ENCODE results near the gene CELF6.

CELF6 gene

GRCh38 chr15:72271895-72272212 is 48.1 kb downstream of the CELF6 start:
- peak; percentile 41 for DNase-seq (ENCODE audit: low read depth)

DNA sequence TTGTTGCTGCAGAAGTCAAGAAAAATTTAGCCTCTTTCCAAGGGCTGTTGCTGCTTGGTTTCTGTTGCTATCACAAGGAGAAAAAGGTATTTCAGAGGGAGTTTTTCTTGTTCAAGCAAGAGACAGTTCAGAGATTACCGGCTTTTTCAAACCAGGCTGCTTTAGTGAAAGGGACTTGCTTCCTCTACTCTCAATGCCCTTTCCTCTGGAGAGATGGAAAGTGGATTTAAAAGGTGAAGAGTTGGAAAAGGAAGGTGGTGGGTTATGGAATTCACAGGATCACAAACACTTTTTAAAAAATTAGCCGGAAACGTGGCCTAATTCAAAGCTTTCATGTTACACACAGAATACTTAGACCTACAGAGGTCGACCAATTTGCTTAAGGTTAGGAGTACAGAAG is 48.7 kb downstream of the CELF6 start:
- DNase-seq (ENCODE audit: low read depth) = no peak

DNA sequence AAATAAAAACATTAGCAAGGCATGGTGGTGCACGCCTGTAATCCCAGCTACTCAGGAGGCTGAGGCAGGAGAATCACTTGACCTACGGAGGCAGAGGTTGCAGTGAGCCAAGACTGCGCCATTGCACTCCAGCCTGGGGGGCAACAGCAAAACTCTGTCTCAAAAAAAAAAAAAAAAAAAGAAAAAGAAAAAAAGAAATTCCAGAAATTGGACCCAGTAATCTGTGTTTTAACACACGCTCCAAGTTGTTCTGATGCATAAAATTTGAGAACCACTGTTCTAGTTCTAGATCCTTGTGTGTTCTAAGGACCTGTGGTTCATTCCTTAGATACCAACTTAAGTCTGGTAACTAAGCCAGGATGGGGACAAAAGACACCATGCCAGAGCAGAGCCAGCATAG is 50.2 kb downstream of the CELF6 start:
- DNase-seq (ENCODE audit: low read depth) = no peak

- DNase-seq (ENCODE audit: low read depth) = no peak
Observed at GRCh38 chr15:72265031-72265430, 54.9 kb downstream of the CELF6 start.

- no peak for DNase-seq (ENCODE audit: low read depth)
Observed at GRCh38 chr15:72252663-72253299, 67.2 kb downstream of the CELF6 start.

DNA sequence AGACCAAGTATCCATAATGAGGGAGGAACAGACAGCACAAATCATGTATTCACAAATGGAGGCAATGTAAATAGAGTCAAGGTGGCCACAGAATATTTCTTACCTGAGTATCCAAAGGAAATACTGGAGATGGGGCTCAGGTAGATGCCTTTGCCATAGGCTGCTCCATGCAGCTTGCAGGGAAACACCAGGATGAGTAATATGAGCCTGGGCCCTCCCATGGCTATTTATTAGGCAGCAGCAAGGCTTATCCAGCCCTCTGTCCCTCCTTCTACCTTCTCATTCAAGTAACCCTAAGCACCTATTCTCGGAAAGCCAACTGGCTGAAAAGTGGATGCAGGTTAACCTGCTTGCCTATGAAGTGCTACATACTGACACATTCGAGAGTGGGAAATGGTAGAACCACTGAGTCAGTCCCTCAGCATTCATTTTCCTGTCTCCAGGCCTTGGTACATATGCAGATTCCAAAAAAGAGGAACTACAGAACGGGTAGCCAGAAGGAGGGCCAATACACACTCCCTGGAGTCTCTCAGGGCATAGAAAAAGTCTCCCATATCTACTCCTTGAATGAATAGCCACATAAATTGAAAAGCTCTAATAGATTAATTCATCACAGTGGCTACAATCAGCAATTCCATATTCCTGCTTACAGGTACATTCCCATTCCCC is 70.7 kb downstream of the CELF6 start:
- no peak for DNase-seq (ENCODE audit: low read depth)

- peak; percentile 11 for DNase-seq (ENCODE audit: low read depth)
Observed at GRCh38 chr15:72248514-72248913, 71.4 kb downstream of the CELF6 start.

DNA sequence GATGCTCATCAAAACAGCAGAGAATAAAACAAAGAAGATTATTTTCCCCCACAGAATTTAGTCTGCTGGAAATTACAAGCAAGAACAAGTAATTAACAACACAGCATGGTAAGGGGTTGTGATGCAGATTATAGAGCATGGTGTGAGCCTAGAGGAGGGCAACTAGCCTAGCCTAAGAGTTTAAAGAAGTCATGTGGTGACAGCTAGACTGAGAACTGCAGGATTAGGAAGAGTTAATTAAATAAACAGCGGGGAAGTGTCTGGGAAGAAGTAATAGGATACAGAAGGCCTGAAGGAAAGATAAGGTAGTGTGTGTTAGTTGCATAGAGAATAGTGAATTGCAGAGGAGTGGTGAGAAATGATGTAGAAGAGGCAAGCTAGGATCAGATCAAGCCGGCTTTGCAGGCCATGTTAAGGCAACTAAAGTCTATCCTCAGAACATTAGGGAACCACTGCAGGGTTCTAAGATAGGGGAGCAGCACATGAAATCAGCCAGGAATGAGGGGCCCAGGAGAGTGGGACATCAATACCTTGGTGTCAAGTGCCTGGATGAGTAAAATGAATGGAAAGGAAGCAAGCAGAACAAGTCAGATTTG is 77.1 kb downstream of the CELF6 start:
- DNase-seq (ENCODE audit: low read depth) = no peak

DNA sequence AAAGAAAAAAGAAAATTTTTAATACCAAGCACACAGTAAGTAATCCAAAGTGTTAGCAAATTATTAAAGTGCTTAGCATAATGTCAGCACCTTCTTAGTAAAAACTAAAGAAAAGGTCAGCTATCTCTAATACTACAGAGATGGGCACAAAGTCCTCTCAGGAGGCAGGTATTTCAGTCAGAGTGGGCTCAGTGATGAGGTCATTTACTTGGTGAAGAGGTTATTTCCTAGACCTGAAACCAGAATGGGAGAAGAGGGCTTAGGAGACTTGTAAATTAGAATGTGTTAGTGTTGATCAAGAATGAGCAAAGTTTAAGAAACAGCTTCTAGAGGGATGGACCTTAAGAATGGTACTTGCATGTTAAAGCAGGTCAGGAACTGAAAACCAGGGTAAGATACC is 80.3 kb downstream of the CELF6 start:
- no peak for DNase-seq (ENCODE audit: low read depth)

- DNase-seq (ENCODE audit: low read depth) = no peak
Observed at GRCh38 chr15:72238586-72238985, 81.4 kb downstream of the CELF6 start.

- peak; percentile 33 for DNase-seq (ENCODE audit: low read depth)
Observed at GRCh38 chr15:72237853-72238224, 82.1 kb downstream of the CELF6 start.

DNA sequence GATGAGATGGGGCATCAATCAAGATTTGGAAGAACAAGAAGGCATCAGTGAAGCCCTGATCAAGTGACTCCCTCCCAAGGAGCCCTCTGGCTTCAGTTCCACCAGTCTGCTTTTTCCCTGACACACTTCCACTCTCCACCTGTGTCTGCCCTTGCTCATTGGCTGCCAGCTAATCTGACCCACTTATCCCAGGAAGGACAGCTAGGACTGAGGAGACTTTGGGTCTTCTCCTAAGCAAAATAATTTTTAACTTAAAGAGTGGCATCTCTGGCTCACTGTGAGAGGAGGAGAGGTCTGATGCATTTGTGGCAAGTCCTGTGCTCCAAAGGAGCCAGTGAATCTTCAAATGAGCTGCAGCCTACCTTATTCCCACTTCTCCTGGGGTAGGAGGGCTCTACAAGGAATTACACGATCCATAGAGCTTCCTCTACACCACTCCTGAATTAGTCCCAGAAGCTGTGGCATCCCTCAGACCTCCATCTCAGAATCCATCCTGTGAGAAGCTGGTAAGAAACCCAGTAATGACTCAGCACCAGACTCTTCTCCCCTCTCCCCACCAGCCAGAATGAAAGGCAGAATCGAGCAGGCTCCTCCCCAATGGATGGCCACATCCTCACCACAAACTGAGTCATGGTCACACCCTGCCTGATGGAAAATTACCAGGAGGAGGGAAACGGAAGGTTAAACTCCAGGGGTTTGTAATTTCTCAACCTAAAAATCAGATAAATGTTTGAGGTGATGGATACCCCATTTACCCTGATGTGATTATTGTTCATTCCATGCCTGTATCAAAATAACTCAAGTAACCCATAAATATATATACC is 82.7 kb downstream of the CELF6 start:
- peak; percentile 98 for DNase-seq (ENCODE audit: low read depth)

DNA sequence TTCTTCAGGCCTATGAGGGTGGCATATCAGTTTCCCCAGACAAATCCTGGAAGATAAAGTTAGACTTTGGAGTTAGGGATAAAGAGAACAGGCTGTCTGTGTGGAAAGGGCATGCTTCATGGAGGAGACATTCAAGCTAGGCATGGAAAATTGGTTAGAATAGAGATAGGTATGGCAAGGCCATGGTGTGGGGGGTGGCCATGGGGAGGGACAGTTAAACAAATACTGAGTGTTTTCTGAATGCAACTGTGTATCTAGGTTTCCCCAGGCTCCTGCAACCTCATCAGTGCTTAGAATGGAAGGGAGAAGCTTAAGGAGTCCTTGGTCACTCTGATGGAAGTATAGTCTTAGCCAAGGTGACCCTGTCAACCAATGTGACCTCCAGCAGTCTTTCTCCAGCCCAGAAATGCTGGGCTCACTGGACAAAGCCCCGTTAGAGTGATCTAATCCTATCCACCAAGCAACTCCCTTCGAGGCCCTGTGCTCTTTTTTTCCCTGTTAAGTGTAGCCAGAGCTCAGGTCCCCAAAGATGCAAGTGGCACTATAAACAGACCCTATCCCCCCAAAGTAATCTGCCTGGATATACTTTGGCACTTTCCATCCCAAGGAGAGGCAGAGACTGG is 83.5 kb downstream of the CELF6 start:
- no peak for DNase-seq (ENCODE audit: low read depth)

DNA sequence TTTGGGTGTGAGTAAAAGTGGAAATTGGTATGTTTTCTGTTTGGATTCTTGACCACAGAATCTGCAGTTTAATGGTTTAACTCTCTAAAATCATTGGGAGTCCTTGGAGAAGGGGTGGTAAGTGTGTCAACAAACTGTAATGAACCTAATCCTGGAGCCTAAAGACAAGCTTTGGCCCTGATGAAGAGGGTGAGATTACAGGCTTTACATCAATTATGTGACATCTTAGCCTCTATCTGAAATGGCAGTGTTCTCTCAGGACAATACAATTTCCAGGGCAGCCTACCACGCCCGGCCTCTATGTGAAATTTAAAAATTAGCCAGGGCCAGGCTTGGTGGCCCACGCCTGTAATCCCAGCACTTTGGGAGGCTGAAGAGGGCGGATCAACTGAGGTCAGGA is 84.7 kb downstream of the CELF6 start:
- no peak for DNase-seq (ENCODE audit: low read depth)
